ENCODE results near the gene SIGLEC15.

GRCh38 chr18:45876161-45876560 lies 50.7 kb downstream of the SIGLEC15 start:
- TF ChIP-seq CTCF (conservative IDR thresholded peaks at IDR 0.05; ENCODE audit: low read depth, low read length) (no peak), EZH2 (IDR thresholded peaks at IDR 0.05; ENCODE audit: borderline replicate concordance, low read depth, low read length, poor library complexity, severe bottlenecking) (no peak)

Measured in A673 (cell line).